Prostate gland (tissue), 2 donors: ENCODE data around the gene SAP30BP.

Source experiments
- POLR2A ChIP-seq: fragments of 450-650 bp; IDR thresholded peaks from one replicate; pipeline ENCODE4 v1.6.1; 2016; ENCODE audit warnings: antibody characterized with exemption, mild to moderate bottlenecking
- POLR2AphosphoS5 ChIP-seq: sonication (generic); formaldehyde crosslinking; IDR thresholded peaks from one replicate; pipeline ENCODE4 v1.6.1; 2017; ENCODE audit warnings: antibody characterized with exemption
- TF ChIP-seq, protein P1 (sequence below), 4 experiments: fragments of 200-600 bp in 2 of 4; fragments of 450-650 bp in 2 of 4; sonication (generic) in 2 of 4; IDR thresholded peaks; 1 replicate in 3 of 4; 2 replicates in 1 of 4; pipeline ENCODE4 v1.5.1; 2016 to 2019; ENCODE audit warnings: antibody characterized with exemption in 4 of 4, mild to moderate bottlenecking in 2 of 4, moderate library complexity in 2 of 4

DNA sequence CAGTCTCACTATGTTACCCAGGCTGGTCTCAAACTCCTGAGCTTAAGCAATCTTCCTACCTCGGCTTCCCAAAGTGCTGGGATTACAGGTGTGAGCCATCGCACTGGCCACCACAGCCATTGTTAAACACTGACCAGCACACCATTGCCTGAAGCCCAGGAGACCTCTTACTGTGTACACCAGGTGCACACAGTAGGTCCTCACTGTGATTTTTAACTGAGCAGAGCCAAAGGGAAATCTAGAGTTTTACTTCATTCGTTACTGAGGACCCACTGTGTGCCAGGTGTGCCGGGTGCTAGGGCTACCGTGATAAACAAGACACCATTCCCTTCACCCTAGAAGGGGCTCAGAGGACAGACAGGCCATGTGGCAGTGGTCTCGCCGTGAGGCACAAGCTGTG is 58.4 kb downstream of the SAP30BP start:
- TF ChIP-seq, protein P1, sequence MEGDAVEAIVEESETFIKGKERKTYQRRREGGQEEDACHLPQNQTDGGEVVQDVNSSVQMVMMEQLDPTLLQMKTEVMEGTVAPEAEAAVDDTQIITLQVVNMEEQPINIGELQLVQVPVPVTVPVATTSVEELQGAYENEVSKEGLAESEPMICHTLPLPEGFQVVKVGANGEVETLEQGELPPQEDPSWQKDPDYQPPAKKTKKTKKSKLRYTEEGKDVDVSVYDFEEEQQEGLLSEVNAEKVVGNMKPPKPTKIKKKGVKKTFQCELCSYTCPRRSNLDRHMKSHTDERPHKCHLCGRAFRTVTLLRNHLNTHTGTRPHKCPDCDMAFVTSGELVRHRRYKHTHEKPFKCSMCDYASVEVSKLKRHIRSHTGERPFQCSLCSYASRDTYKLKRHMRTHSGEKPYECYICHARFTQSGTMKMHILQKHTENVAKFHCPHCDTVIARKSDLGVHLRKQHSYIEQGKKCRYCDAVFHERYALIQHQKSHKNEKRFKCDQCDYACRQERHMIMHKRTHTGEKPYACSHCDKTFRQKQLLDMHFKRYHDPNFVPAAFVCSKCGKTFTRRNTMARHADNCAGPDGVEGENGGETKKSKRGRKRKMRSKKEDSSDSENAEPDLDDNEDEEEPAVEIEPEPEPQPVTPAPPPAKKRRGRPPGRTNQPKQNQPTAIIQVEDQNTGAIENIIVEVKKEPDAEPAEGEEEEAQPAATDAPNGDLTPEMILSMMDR (IDR thresholded peaks at IDR 0.05) = no peak
- TF ChIP-seq POLR2AphosphoS5 (no peak), POLR2A (no peak)
